GM13976 (cell line): Measurements from ENCODE around the gene BEAN1.

Source experiments
- DNase-seq: peaks from one replicate; pipeline ENCODE4 v3.0.0; 2012; ENCODE audit warnings: low spot score
- in situ Hi-C: fragments of 300-500 bp; cut with MboI; formaldehyde crosslinking; loops from one replicate; pipeline ENCODE4 v1.12.0; 2022; ENCODE audit warnings: low sequenced_read_pairs, mixed read lengths, inconsistent platforms; ENCODE audit not compliant: unreplicated experiment
- TF ChIP-seq, protein P1 (sequence below): IDR thresholded peaks from 2 replicates; pipeline ENCODE4 v1.5.1; 2012; ENCODE audit warnings: borderline replicate concordance, mild to moderate bottlenecking; ENCODE audit not compliant: insufficient read depth; ENCODE audit errors: extremely low read depth, missing control alignments, control extremely low read depth

The BEAN1 gene

DNA sequence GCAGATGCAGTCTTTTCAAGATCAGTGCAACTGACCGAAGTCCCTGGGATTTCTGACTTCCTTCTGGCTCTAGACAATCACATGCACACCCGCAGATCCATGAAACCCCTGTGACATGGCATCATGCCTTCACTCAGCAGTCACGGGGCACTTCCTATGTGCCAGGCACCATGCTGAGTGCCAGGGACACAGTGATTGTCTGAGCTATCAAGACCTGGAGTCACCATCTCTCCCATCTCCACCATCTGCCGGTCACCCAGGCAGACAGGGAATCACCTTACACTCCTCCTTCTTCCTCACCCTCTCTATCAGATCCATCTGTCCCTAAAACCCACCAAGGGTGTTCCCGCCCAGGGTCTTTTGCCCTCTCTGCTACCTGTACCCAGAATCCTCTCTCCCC is 5.3 kb downstream of the BEAN1 start:
- in situ Hi-C loops: no loop called here
- no peak for DNase-seq
- TF ChIP-seq, protein P1, sequence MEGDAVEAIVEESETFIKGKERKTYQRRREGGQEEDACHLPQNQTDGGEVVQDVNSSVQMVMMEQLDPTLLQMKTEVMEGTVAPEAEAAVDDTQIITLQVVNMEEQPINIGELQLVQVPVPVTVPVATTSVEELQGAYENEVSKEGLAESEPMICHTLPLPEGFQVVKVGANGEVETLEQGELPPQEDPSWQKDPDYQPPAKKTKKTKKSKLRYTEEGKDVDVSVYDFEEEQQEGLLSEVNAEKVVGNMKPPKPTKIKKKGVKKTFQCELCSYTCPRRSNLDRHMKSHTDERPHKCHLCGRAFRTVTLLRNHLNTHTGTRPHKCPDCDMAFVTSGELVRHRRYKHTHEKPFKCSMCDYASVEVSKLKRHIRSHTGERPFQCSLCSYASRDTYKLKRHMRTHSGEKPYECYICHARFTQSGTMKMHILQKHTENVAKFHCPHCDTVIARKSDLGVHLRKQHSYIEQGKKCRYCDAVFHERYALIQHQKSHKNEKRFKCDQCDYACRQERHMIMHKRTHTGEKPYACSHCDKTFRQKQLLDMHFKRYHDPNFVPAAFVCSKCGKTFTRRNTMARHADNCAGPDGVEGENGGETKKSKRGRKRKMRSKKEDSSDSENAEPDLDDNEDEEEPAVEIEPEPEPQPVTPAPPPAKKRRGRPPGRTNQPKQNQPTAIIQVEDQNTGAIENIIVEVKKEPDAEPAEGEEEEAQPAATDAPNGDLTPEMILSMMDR: no peak

DNA sequence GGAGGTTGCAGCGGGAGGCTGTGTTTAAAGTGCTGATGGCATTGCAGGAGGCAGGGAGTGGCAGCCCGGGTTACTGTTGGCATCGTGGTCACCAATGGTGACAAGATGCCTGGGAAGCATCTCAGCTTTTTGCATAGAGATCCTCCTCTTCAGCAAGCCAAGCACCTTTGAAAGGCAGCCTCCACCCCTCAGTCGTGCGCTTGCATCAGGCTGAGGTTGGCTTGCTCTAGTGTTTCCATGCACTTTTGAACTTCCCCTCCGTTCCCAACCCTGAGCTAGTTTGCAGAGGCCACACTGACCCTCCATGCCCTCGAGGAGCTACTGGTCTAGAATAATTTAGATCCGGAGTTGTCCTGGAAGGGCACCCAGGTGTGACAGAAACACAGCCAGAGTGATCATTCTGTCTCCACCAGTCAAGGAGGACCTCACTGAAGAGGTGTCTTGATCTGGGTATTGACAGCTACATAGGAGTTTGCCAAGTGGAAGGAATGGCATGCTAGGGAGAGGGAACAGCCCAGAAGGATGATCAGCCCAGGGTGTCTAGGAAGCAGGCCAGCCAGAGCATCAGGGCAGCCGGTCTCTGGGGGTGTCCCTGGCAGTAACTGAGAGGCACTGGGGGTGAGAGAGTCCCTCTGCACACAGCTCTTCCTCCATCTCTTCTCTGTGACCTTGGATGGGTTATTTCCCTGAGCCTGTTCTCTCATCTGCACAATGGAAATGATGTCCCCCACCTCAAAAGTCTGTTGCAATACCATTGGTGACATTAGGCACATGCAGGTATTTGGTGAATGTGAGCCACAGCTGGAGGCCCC is 7.7 kb downstream of the BEAN1 start:
- in situ Hi-C loops: no loop called here

DNA sequence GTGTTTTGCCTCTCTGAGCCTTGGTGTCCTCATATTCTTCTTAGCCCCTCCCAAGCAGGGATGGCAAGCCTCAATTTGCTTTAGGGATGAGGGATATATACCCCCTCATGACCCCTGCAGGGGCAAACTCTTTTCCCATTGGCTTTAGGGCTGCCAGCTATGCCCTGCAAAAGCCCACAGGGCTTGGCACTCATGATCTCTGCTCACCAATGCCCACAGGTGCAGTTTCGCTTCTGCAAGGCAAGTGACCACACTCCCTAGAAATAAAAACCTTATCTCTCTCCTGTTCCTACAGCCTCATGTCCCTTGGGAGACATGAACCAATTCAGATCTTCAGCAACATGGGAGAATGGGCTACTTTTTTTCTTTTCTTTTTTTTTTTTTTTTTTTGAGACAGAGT is 8.8 kb downstream of the BEAN1 start:
- in situ Hi-C loops: no loop called here
- TF ChIP-seq, protein P1: no peak
- no peak for DNase-seq

More for the DNA sequence above, 7.7 kb downstream of the BEAN1 start:
- DNase-seq: no peak
- TF ChIP-seq, protein P1: no peak

DNA sequence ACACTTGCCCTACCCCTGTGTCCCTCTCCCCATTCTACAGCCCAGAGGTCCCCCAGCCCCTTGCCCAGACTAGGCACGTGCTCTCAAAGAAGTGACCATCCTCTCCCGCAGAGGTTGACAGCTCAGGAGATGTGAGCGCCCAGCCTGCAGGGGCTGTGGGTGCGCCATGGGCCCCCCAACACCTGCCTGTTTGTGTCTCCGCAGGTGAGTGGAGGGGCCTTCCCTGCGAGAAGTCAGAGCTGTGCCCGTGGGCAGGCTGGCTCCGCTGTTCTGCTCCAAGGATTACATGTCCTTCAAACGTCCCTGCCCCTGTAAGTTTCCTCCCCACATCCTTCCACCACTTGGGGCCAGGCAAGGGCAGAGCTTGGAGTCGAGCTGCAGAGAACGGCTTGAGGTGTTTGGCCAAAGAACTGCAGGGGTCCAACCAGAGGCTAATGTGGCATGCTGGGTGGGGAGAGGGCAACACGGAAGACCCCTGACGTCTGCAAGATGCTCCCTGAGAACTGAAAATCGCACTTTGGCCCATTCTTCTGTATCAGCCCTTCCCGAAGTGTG is 10.4 kb downstream of the BEAN1 start:
- TF ChIP-seq, protein P1: no peak
- in situ Hi-C loops: no loop called here
- DNase-seq: no peak

DNA sequence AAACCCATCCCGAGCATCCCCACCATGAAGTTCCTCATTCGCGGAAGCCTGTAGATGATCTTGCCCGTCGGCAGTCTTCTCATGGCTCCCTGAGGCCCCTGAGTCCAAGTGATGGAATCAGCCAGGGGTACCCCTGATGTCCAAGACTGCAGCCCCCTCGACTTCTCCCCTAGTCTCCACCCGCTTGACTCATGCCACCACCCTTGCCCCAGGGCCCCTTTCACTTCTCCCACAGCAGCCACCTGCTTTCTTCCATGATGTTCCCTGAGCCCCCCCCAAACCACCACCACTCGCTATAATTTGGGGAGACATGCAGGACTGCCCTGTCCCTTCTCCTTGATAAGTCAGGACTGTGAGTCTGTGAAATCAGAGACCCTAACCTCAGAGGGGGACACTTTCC is 11.4 kb downstream of the BEAN1 start:
- TF ChIP-seq, protein P1: no peak
- no peak for DNase-seq
- in situ Hi-C loops: no loop called here

DNA sequence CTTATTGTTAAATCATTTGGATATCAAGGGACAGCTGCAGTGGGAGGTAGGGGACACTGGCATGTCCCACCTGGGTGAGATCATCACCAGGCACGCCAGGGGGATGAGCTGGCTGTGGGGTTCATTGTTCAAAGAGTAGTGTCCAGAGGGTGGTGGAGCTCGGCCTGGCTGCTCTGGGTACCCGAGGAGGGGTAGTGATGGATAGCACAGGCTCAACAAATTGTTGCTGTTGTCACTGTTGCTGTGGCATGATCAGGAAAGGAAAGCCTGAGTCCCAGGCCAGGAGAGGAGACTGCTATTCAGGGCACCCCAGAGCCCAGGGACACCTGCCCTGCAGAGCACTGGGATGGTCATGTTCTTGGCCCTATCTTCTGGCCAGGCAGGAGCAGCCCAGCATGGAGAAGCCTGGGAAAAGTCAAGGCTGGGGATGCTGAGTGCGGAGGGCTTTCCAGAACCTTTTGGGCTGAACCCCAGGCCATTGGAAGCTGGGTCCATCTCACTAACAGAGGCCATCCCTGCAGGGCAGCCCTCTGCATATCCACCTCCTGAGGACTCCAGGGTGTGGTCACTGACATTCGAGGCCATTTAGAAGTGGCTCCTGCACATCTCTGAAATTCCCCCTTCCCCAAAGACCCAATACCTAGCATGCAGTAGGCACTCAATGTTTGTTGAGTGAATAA is 12.1 kb downstream of the BEAN1 start:
- TF ChIP-seq, protein P1: no peak
- DNase-seq: no peak
- in situ Hi-C loops: no loop called here
